ENCODE measurements around the gene TMEM187. TPM values are rescaled to one million over a fixed set of nuclear protein-coding genes. Genes with fewer than 3 reads are reported as not detected.

TMEM187 gene
- polyA plus RNA-seq, 3 donors, result 5.8 to 6.1 (median 6.0) TPM

DNA sequence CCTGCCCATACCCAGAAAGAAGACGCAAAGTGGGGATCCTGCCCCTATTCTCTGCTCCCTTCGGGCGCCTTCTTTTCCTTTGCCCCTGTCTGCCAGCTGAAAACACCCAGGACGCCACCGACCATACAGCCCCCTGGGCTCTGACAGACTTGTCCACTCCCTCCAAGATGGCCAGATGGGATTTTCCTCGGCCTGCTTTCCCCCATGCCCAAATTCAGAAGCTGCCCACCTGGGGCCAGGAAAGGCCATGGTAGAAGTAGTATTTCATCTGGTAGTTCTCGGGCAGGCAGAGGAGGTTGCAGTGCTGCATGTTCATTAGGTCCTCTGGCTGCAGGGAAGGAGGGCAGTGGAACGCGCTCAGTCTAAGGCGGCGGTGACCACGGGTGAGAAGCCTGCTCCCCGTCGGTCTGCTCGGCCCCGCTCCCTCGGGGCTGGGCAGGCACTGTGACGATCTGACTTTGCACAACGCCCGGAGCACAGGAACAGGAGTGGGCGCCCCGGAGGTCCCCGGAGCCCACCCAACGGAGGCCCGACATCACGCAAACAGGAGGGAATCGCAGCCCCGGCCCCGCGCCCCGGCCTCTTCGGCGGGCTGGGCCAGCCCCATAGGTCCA, 38.3 kb upstream of the TMEM187 start:
- DNase-seq (ENCODE audit: low read depth in 3 of 3, low spot score in 2 of 3), result no peak

DNA sequence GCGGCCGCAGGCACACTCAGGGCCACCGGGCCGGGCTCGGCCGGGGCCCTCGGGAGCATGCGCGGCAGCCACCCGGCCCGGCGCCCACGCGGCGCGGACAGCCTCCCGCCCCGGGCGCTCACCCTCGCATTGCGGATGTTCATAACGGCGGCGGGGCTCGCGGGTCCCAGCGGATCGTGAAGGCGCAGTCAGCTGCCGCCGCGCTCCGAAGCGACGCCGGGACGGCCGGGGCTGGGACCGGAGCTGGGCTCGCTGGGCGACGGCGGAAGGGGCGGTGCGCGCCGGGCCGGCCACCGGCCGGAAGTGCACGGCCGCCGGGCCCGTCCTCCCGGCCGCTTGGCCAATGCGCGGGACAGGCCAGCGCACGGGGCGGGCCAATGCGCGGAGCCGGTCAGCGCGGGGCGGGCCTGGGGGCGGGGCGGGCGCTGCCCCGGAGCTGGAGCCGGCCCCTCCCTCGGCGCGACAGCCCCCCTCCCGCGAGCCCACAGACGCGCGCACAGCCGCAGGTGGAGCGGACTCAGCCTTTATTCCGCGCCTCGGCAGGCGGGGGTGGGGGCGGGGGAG, 37.7 kb upstream of the TMEM187 start, which contains the start of gene NAA10:
NAA10 (minus strand) TSS at position 276 of the 564 bp plus-strand sequence; CDS start at position 143, 133 bp downstream.
- no peak for DNase-seq (ENCODE audit: low read depth in 3 of 3, low spot score in 2 of 3)

GRCh38 chrX:153935326-153935851, 37.2 kb upstream of the TMEM187 start:
- no peak for DNase-seq (ENCODE audit: low read depth in 3 of 3, low spot score in 2 of 3)

DNA sequence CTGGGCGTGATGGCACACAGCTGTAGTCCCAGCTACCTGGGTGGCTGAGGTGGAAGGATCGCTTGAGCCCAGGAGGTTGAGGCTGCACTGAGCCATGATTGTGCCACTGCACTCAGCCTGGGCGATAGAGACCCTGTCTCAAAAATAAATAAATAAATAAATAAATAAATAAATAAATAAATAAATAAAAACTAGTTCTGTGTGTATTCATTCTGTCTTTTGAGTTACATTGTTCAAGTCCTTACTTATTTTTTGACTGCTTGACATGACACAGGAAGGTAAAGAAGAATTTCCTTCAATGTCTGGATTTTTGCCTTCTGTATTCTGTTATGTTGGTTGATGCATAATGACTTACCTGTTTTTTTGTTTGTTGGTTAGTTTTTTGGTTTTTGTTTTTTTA, 35.5 kb upstream of the TMEM187 start:
- DNase-seq (ENCODE audit: low read depth in 3 of 3, low spot score in 2 of 3), result no peak

DNA sequence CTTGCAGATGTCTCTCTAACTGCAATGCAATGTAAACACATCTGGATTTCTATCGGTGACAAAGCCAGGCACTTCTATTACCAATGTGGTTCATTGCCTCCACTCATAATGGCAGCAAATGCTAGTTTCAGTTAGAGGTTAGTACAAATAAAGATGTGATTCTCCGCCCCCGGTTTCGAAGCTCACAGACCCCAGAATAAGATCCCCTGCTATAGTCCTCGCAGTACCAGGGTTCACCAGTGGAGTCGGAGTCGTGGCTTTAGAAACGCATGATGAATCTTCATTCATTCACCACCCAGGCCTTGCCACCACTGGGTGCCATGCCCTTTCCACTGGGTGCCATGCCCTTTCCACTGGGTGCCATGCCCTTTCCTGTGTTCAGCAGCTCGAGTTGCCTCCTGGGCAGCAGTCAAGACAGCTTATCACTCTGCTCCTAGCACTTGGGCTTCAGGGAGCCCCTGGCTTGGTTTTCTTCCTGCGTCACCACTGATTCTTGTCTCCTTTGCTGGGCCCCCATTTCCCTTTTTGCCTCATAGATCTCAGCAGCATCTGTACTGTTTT, 34.2 kb upstream of the TMEM187 start:
- no peak for DNase-seq (ENCODE audit: low read depth in 3 of 3, low spot score in 2 of 3)

DNA sequence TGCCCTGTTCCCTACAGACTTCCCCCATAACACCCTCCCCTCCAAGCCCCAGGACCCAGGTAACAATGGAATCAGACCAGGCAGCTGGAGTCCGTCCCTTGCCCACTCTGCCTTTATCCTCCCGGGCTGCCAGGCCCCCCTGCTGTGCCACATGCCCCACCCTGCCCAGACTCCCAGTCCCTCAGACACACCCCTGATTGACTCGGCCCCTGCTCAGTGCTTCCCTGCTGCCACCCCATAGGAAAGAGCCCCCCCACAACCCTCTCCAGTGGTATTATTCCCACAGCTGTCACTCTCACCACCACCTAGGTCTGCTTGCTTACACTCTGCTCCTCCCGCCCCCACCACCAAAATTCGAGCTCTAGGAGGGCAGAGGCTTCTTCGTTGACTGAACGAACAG, 33.0 kb upstream of the TMEM187 start:
- DNase-seq (ENCODE audit: low read depth in 3 of 3, low spot score in 2 of 3), result no peak

- no peak for DNase-seq (ENCODE audit: low read depth in 3 of 3, low spot score in 2 of 3)
These were observed 31.0 kb upstream of the TMEM187 start for GRCh38 chrX:153941336-153942252.

- no peak for DNase-seq (ENCODE audit: low read depth in 3 of 3, low spot score in 2 of 3)
These were observed 28.3 kb upstream of the TMEM187 start, which contains the start of gene RENBP for GRCh38 chrX:153944140-153944799. RENBP (minus strand) TSS chrX:153944643; CDS start chrX:153944610, 33 bp downstream.

- no peak for DNase-seq (ENCODE audit: low read depth in 3 of 3, low spot score in 2 of 3)
These were observed 27.8 kb upstream of the TMEM187 start for GRCh38 chrX:153944800-153945150.

DNA sequence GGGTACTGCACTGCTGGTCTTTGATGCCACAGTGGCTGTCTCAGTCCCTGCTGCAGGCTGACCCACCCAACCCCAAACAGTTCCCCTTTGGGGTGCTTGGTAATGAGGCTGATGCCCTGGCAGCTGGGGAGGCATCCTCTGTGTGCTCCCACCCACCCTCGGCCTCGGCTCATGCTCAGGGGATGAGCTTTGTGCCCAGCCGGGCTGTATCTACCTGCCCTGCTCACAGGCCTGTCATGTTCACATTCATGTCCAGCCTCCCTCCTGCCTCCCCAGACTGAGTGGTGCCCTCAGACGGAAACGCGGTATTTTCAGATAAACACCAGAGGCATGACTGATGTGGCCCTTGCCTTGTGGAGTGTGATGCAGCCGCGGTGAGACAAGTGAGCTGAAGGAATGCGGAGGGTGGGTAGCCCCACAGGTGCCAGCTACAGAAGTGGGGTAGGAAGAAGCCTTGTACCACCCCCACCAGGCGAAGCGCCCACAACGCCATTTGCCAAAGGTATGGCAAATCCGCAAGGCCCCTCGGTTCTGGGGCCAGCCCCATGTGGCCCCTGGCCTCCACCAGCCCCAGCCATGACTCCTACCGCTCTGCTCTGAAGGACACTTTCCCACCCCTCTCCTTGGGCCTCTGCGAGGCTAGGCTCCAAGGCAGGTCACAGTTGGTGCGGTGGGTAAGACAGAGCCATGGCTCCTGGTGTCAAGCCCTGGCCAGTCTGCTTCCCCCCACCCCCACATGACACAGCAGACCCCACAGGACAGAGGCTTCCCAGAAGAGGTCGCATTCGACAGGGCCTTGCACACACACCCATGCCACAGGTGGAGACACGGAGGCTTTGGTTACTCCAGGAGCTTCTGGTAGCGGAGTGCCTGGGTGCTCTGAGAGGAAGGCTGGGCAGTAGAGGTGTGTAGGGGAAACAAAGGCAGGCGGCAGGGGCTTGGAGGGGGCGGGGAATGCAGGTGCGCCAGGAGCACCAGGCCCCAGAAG, 26.3 kb upstream of the TMEM187 start:
- DNase-seq (ENCODE audit: low read depth in 3 of 3, low spot score in 2 of 3), result no peak

- no peak for DNase-seq (ENCODE audit: low read depth in 3 of 3, low spot score in 2 of 3)
These were observed 25.4 kb upstream of the TMEM187 start for GRCh38 chrX:153947009-153947769.

GRCh38 chrX:153948002-153948466, 24.5 kb upstream of the TMEM187 start:
- no peak for DNase-seq (ENCODE audit: low read depth in 3 of 3, low spot score in 2 of 3)

GRCh38 chrX:153948847-153949805, 23.4 kb upstream of the TMEM187 start:
- no peak for DNase-seq (ENCODE audit: low read depth in 3 of 3, low spot score in 2 of 3)

- no peak for DNase-seq (ENCODE audit: low read depth in 3 of 3, low spot score in 2 of 3)
These were observed 22.4 kb upstream of the TMEM187 start for GRCh38 chrX:153950127-153950526.

- DNase-seq (ENCODE audit: low read depth in 3 of 3, low spot score in 2 of 3), result no peak
These were observed 20.7 kb upstream of the TMEM187 start for GRCh38 chrX:153951683-153952372.

DNA sequence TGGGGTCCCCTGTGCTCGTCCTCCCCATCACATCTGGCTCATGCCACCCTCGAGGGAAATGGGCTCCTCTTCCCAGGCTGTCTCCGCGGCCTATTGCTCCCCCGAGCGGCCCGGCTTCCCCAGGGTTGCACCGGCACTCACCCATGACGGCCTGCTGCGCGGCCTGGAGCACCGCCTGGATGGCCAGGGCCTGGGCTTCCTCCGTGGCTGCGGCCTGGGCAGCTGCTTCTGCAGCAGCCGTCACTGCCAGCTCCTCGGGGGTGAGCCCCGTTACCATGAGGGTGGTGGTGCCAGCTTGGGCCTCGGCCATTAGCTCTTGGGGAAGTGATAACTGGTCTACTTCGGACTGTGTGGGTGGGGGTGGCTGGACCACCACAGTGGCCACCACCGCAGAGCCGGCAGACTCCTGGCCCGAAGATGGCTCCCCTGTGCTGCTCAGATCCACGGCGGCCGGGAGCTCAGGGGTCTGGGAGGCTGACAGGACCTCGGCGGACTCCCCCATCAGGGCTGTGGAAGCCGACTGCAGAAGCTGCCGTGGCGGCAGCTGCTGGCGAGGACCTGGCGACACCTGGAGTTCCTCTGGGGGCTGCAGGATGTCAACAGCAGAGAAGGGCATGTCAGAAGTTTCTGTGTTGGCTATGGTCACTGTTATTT, 20.1 kb upstream of the TMEM187 start:
- no peak for DNase-seq (ENCODE audit: low read depth in 3 of 3, low spot score in 2 of 3)
